A549 (cell line): ENCODE measurements around the gene BLACAT1. TPM values are rescaled to one million over a fixed set of nuclear protein-coding genes. Genes with fewer than 3 reads are reported as not detected.
"Not testable (repeated sequence)": the region's sequence is repeated elsewhere in the genome, so short reads cannot be mapped to it uniquely, and the experiment has no call there.

Source experiments
- ATAC-seq, 2 experiments: fragments of 200-7000 bp in 1 of 2; fragments of >200 bp in 1 of 2; cut with Nextera tagmentation in 1 of 2; cut with Tn5 transposase in 1 of 2; 3 replicates each; pipeline versions ENCODE4 v1.8.0 to v1.9.1; 2018 to 2020; ENCODE audit warnings: mild to moderate bottlenecking in 1 of 2, moderate library complexity in 1 of 2
- CTCF ChIA-PET: fragments of 300-600 bp; sonication (Branson Sonifier 250); formaldehyde crosslinking; extraction: SDS; loops from one replicate; lab custom pipeline; 2021; ENCODE audit warnings: antibody characterized with exemption, inconsistent platforms; lab: Yijun Ruan, JAX
- POLR2A ChIA-PET: fragments of 350-600 bp; formaldehyde crosslinking; extraction: SDS; loops from one replicate; lab custom pipeline; 2021; ENCODE audit warnings: antibody characterized with exemption, inconsistent platforms; lab: Yijun Ruan, JAX
- DNase-seq, 2 experiments: peaks; one replicate each; pipeline versions ENCODE4 v3.0.0 to v3.0.0-alpha.2; 2011 to 2016; ENCODE audit warnings: low read depth in 1 of 2, low spot score in 1 of 2
- FAIRE-seq: peaks from 2 replicates; lab custom pipeline; 2011; peaks lifted over from hg19 to GRCh38; lab: Jason Lieb, UNC
- H3K27ac ChIP-seq, 2 experiments: fragments of >200 bp; sonication (Bioruptor Twin); formaldehyde crosslinking; 3 replicates each; pipeline ENCODE4 v1.5.1; 2016 to 2017
- H3K4me1 ChIP-seq: fragments of >200 bp; sonication (Bioruptor Twin); formaldehyde crosslinking; 3 replicates; pipeline ENCODE4 v1.6.1; 2016
- H3K4me2 ChIP-seq: fragments of >200 bp; sonication (Bioruptor Twin); formaldehyde crosslinking; 3 replicates; pipeline ENCODE4 v1.6.1; 2016
- H3K4me3 ChIP-seq: fragments of >200 bp; sonication (Bioruptor Twin); formaldehyde crosslinking; 3 replicates; pipeline ENCODE4 v1.5.1; 2016
- H3K9me3 ChIP-seq: fragments of >200 bp; sonication (Bioruptor Twin); formaldehyde crosslinking; 3 replicates; pipeline ENCODE4 v1.6.1; 2016
- CBX2 ChIP-seq: fragments of 200-600 bp; sonication (generic); IDR thresholded peaks from 2 replicates; pipeline ENCODE4 v1.6.1; 2016; ENCODE audit warnings: low read depth, mild to moderate bottlenecking, borderline replicate concordance
- CHD2 ChIP-seq: fragments of 150-350 bp; IDR thresholded peaks from 2 replicates; pipeline ENCODE4 v1.6.1; 2014; ENCODE audit warnings: low read length; ENCODE audit not compliant: partially characterized antibody
- EP300 ChIP-seq, 2 experiments: fragments of >200 bp; sonication (Bioruptor Twin); formaldehyde crosslinking; IDR thresholded peaks; 2 replicates in 1 of 2; 3 replicates in 1 of 2; pipeline ENCODE4 v1.6.1; 2016 to 2017
- HDAC2 ChIP-seq: fragments of 200-600 bp; sonication (generic); IDR thresholded peaks from 2 replicates; pipeline ENCODE4 v1.6.1; 2016
- HOXB5 ChIP-seq: fragments of 250-450 bp; sonication (Bioruptor Pico); IDR thresholded peaks from 2 replicates; pipeline ENCODE4 v1.5.0; 2020; ENCODE audit warnings: mild to moderate bottlenecking, moderate library complexity
- MAFK ChIP-seq: fragments of 450-650 bp; IDR thresholded peaks from 2 replicates; pipeline ENCODE4 v1.6.1; 2014; ENCODE audit not compliant: partially characterized antibody
- NPAS2 ChIP-seq: fragments of 250-450 bp; sonication (Bioruptor Pico); IDR thresholded peaks from 2 replicates; pipeline ENCODE4 v1.8.0; 2022; ENCODE audit warnings: mild to moderate bottlenecking, moderate library complexity, borderline replicate concordance
- POLR2A ChIP-seq: IDR thresholded peaks from 2 replicates; pipeline ENCODE4 v1.6.1; 2012; ENCODE audit warnings: mild to moderate bottlenecking, low read length
- RARB ChIP-seq: fragments of 250-450 bp; sonication (Bioruptor Pico); IDR thresholded peaks from 2 replicates; pipeline ENCODE4 v1.8.0; 2021; ENCODE audit warnings: mild to moderate bottlenecking, moderate library complexity
- RNF2 ChIP-seq: fragments of 200-600 bp; sonication (generic); IDR thresholded peaks from 2 replicates; pipeline ENCODE4 v1.6.1; 2016; ENCODE audit warnings: low read depth, mild to moderate bottlenecking, antibody characterized with exemption, moderate library complexity, borderline replicate concordance
- SREBF2 ChIP-seq: fragments of 450-650 bp; IDR thresholded peaks from 2 replicates; pipeline ENCODE4 v1.6.1; 2014; ENCODE audit warnings: mild to moderate bottlenecking, moderate library complexity
- ZC3H11A ChIP-seq: fragments of 450-650 bp; IDR thresholded peaks from 2 replicates; pipeline ENCODE4 v1.6.1; 2014; ENCODE audit warnings: antibody characterized with exemption, mild to moderate bottlenecking
- ZNF302 ChIP-seq: fragments of 250-450 bp; sonication (Bioruptor Pico); IDR thresholded peaks from 2 replicates; pipeline ENCODE4 v1.9.0; 2021; ENCODE audit warnings: inconsistent platforms, mild to moderate bottlenecking, moderate library complexity
- ZSCAN20 ChIP-seq: fragments of 250-450 bp; sonication (Bioruptor Pico); IDR thresholded peaks from 2 replicates; pipeline ENCODE4 v1.8.0; 2022; ENCODE audit warnings: mild to moderate bottlenecking, moderate library complexity
- WGBS: methylation state at CpG from one replicate; pipeline ENCODE4 v1.1.6; 2017; ENCODE audit errors: missing lambda C conversion rate; 5-methylcytosine and 5-hydroxymethylcytosine counted together
- polyA plus RNA-seq, 4 experiments: library from polyadenylated mRNA; depleted of rRNA in 3 of 4; stranded (reverse); fragments of >200 nt; fragmentation: RNase III in 1 of 4; extraction: RNeasy Plus Mini Kit Qiagen cat#74134 plus additional on column Dnase treatment in 1 of 4; gene quantifications; 2 replicates in 3 of 4; 3 replicates in 1 of 4; pipeline ENCODE4 v1.2.3, GENCODE V29; 2011 to 2017
- TF ChIP-seq, protein P1 (sequence below): IDR thresholded peaks from 2 replicates; pipeline ENCODE4 v1.6.1; 2012; ENCODE audit warnings: low read depth, borderline replicate concordance
- TF ChIP-seq, protein P2 (sequence below): fragments of >200 bp; sonication (Bioruptor Twin); formaldehyde crosslinking; IDR thresholded peaks from 2 replicates; pipeline ENCODE4 v1.6.1; 2016

Gene BLACAT1
- polyA plus RNA-seq, 2 of the 4 experiments (the other 2 are of a cell fraction), result 0.09 TPM; not detected in 1

DNA sequence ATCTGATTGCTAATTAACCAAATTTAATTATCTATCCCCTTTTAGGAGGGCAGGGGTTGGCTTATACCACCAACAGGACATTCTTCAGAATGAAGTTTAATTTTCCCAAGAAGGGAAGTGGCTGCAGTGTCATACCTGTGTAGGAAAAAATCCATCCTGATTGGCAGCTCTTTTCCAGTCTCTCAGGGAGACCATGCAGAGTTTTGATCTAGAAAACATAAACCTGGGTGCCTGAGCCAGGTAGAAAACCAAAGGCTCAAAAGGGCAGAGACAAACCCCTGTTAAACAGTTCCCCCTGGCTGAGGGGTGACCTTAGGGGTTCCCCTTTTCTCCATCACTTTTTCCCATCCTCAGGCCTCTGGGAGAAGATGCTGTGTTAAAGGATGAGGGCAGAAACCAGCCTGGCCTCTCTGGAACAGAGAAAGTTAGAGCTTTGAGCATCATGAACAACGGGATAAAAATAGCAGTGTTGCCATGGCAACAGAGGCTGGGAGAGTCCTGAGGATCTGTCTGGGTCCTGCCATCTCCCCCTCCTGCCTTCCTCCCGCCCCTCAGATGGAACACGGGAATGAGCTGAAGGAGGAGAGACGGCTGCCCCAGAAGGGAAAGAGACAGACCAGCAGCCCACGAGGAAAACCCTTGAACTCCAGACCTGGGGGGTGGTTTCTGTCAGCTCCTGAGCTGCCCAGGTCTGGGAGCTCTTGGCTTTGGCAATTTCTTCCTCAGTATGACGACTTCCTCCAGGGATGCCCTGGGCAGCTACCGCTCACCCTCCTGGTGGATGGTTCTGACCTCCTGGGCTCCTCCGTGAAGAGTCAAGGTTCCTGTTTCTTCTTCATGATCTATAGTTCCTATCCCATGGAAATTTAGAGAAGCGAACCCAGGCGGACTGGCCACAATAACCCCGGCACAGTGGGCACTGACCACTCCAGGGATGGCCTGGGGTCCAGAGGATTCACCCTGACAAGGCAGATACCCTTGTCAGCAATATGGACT is 20.0 kb downstream of the BLACAT1 start:
- H3K4me1 ChIP-seq, result peaks cover 5% of the 10 kb centered on the region; the same call in 1 of the 3 replicates
- ATAC-seq, result no peak
- TF ChIP-seq CHD2 (no peak), SREBF2 (no peak), RNF2 (no peak), ZC3H11A (no peak), HOXB5 (CRISPR knock-in tag) (no peak), HDAC2 (no peak), CBX2 (no peak), RARB (no peak), MAFK (no peak), ZNF302 (CRISPR knock-in tag) (no peak)
- TF ChIP-seq, all 56 proteins: peak for 0
- 14% methylated on average over 11 of the region's 11 CpGs for WGBS
- Histone ChIP-seq H3K4me2 (no peak overlapping the region), H3K27ac (no peak overlapping the region), H3K9me3 (no peaks in the 10 kb centered on the region), H3K4me3 (no peak overlapping the region)
- POLR2A ChIA-PET, result no interaction called here
- FAIRE-seq, result no peak
- no peak for DNase-seq
- CTCF ChIA-PET, result interaction anchor here (0.7 to 12.8 kb wide), 7 partner anchors 9 to 100 kb away, joined by 3 to 146 read pairs (median 3); no protein-coding TSS in a partner anchor

DNA sequence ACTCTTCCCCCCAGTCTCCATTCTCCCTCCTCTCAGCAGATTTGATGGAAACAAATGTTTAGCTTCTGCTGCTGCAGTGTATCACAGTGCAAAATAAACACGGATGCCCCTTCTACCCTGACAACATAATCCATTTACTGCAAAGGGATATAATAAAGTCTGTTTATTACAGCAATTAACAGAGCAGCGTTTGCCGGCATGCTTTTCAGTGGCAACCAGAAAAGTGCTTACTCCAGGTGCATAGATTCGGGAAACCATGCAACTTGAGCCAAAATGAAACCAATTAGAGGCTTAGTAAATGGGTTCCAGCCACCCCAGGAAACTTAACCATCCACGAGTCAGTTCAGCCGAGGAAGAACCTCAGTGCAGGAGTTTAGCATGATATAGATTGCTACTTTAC is 21.1 kb downstream of the BLACAT1 start:
- Histone ChIP-seq H3K27ac (no peak overlapping the region), H3K4me1 (0 out of 3 replicates have a peak, but pooled peaks cover 2% of the 10 kb centered on the region), H3K4me3 (no peak overlapping the region), H3K9me3 (no peaks in the 10 kb centered on the region), H3K4me2 (no peak overlapping the region)
- WGBS, result 31% methylated on average over 6 of the region's 6 CpGs
- ChIA-PET POLR2A (no interaction called here), CTCF (interaction anchor here (1.0 to 12.8 kb wide), 6 partner anchors 19 to 99 kb away, joined by 3 to 146 read pairs (median 10); no protein-coding TSS in a partner anchor)
- DNase-seq (no peak), FAIRE-seq (no peak), ATAC-seq (no peak)
- TF ChIP-seq ZC3H11A (no peak), POLR2A (no peak), ZSCAN20 (CRISPR knock-in tag) (no peak), NPAS2 (no peak)
- TF ChIP-seq, protein P1, sequence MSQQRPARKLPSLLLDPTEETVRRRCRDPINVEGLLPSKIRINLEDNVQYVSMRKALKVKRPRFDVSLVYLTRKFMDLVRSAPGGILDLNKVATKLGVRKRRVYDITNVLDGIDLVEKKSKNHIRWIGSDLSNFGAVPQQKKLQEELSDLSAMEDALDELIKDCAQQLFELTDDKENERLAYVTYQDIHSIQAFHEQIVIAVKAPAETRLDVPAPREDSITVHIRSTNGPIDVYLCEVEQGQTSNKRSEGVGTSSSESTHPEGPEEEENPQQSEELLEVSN, result no peak

DNA sequence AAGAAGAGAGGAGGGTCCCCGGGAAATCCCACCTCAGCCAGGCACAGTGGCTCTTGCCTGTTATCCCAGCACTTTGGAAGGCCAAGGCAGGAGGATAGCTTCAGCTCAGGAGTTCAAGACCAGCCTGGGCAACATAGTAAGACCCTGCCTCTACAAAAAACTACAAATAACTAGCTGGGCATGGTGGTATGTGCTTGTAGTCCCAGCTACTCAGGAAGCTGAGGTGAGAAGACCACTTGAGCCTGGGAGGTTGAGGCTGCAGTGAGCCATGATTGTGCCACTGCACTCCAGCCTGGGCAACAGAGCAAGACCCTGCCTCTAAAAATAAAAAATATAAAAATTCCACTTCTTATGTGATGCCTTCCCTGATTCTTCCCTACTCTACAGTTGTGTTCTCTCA is 23.2 kb downstream of the BLACAT1 start:
- 0% methylated on average over 1 of the region's 1 CpG for WGBS
- DNase-seq, H3K4me3 ChIP-seq, H3K4me1 ChIP-seq, H3K9me3 ChIP-seq, ATAC-seq, H3K27ac ChIP-seq, H3K4me2 ChIP-seq, FAIRE-seq, POLR2A ChIA-PET: not testable (repeated sequence)
- CTCF ChIA-PET, result interaction anchor here (1.1 to 12.8 kb wide), 7 partner anchors 11 to 97 kb away, joined by 3 to 146 read pairs (median 11); no protein-coding TSS in a partner anchor

DNA sequence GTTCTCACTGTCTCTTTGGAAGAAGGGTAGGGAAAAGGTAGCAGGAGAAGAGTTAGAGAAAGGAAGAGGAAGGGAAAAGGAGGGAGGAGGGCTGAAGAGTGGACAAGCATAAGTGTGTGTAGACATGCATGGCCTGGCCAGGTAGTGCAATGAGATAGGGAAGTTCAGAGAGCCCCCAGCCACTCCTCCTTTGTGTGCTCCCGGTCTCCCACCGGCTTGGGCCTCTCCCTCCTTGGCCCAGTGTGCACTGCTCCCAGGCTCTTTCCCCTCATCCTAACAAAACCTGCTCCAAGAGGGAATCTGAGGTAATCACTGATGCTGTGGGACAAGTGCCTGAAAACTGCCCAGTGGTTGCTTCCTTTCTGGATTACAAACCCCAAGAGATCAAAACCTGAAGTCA is 23.7 kb downstream of the BLACAT1 start:
- CTCF ChIA-PET, result interaction anchor here (1.1 to 12.8 kb wide), 15 partner anchors 12 to 172 kb away, joined by 3 to 146 read pairs (median 10); partner anchors contain the start of gene LEMD1
- WGBS, result 51% methylated on average over 2 of the region's 2 CpGs
- FAIRE-seq, result no peak
- POLR2A ChIA-PET, result no interaction called here
- no peak for ATAC-seq
- Histone ChIP-seq H3K27ac (no peak overlapping the region), H3K4me3 (no peak overlapping the region), H3K4me2 (no peak overlapping the region), H3K4me1 (0 out of 3 replicates have a peak, but pooled peaks cover 2% of the 10 kb centered on the region), H3K9me3 (no peaks in the 10 kb centered on the region)
- TF ChIP-seq, protein P2, sequence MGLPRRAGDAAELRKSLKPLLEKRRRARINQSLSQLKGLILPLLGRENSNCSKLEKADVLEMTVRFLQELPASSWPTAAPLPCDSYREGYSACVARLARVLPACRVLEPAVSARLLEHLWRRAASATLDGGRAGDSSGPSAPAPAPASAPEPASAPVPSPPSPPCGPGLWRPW, result no peak
- TF ChIP-seq EP300 (IDR thresholded peaks at IDR 0.05), result no peak
- DNase-seq, result no peak
